ENCODE results near the gene TENM4. TPM values are rescaled to one million over a fixed set of nuclear protein-coding genes. Genes with fewer than 3 reads are reported as not detected.

Gene TENM4
- polyA plus RNA-seq, 3 donors from 2014 or later: not detected

DNA sequence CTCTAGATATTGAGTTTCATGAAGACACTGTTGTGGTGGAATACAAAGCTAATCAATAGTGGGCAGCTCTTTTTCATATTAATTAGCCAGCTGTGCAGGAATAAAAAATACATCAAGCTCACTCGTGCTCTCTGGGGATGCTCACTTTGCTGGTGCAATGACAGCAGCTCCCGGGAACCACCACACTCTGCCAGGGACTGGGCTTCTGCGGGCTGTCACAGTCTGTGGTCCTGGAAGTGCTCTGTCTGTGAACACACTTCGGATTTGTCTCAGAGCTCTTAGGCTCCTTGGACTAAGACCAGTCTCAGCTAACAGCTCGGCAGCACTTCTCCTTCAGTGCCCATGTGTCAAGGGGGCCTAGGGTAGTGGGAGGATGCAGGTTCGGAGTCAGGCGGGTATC is 393.5 kb downstream of the TENM4 start:
- no peak for DNase-seq
- no peaks in the 10 kb centered on the region for H3K4me1 Mint-ChIP-seq
- H3K27ac Mint-ChIP-seq: no peak overlapping the region
- H3K4me3 Mint-ChIP-seq: no peak overlapping the region
- peaks cover 0 to 1% (median 0%) of the 10 kb centered on the region in 6 donors for H3K9me3 Mint-ChIP-seq
- no peaks in the 10 kb centered on the region for H3K36me3 Mint-ChIP-seq
- peaks cover 0 to 6% (median 4%) of the 10 kb centered on the region in 3 donors for H3K27me3 Mint-ChIP-seq (ENCODE audit: low read depth in 3 of 3)

DNA sequence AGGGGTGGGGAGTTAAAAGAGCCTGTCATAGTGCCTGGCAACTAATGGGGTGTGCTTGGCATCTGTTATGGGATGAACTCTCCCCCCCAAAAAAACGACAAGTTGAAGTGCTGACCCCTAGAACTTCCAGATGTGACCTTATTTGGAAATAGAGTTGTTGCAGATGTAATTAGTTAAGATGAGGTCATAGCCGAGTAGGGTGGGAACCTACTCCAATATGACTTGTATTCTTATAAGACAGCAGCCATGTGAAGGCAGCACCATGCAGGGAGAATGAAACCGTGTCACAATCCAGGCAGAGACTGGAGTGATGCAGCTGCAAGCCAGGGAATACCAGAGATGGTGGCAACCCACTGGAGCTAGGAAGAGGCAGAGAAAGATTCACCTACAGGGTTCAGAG is 394.5 kb downstream of the TENM4 start:
- peaks cover 0 to 6% (median 4%) of the 10 kb centered on the region in 3 donors for H3K27me3 Mint-ChIP-seq (ENCODE audit: low read depth in 3 of 3)
- H3K4me3 Mint-ChIP-seq: no peak overlapping the region
- no peaks in the 10 kb centered on the region for H3K4me1 Mint-ChIP-seq
- no peak for DNase-seq
- H3K27ac Mint-ChIP-seq: no peak overlapping the region
- no peaks in the 10 kb centered on the region for H3K36me3 Mint-ChIP-seq
- peaks cover 0 to 1% (median 0%) of the 10 kb centered on the region in 6 donors for H3K9me3 Mint-ChIP-seq

DNA sequence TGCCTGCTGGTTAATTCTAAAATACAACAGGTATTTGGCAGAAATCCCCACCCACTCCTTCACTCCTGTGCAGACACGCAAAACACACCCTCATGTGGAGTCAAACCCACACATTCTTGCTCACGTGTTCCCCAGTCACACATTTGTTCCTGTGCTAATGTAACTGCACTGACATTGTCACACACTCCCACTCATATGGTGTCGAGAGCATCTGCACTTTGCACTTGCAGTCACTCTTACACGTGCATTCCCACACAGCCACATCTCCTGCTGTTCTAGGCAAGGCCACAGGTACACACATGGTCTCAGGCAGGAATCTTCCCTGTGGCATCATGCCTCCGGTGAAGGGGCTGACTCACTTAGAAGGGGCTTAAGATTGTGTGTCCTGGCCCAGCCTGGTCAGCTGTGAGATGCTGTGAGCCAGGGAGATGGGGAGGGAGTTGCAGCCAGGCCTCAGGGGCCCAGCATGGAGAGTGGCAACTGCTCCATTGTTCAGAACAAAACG is 395.0 kb downstream of the TENM4 start:
- Mint-ChIP-seq H3K9me3 (peaks cover 0 to 1% (median 0%) of the 10 kb centered on the region in 6 donors), H3K4me3 (no peak overlapping the region), H3K36me3 (no peaks in the 10 kb centered on the region), H3K27me3 (ENCODE audit: low read depth in 3 of 3) (peaks cover 0 to 6% (median 4%) of the 10 kb centered on the region in 3 donors), H3K27ac (no peak overlapping the region), H3K4me1 (no peaks in the 10 kb centered on the region)
- DNase-seq: no peak

DNA sequence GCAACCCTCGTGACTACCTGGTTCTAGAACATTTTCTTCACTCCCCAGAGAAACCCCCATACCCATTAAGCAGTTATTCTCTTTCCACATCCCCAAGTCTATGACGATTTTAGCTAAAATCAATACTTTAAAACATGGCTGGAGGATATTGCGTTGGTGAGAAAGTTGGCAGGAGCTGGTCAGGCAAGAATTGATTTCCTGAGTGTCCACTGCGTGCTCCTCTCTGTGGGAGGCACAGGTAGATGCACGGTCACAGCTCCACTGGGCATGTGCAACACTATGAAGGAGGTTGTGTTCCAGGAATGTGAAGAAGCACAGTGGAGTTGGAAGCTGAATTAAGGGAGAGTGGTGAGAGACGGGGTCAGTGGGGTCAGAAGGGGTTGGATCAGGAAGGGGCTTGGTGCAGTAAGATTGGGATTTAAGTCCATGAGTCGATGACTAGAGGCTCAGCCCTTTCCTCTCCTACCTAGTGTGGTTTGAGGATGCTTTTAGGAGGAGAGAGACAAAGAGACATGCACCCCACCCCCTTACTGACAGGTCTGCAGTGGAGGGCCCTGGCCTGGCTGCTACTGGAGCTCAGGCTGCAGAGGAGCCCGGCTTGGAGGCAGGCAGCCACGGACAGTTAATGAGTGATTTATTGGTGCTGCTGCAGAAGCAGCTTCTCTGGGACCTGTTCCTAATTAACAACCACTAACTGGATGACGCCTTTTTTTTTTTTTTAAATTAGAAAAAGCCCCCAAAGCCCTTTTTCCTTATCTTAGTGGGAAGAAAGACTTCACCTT is 395.6 kb downstream of the TENM4 start:
- Mint-ChIP-seq H3K4me3 (no peak overlapping the region), H3K4me1 (no peaks in the 10 kb centered on the region), H3K9me3 (peaks cover 0 to 1% (median 0%) of the 10 kb centered on the region in 6 donors), H3K36me3 (no peaks in the 10 kb centered on the region), H3K27ac (no peak overlapping the region), H3K27me3 (ENCODE audit: low read depth in 3 of 3) (peaks cover 0 to 6% (median 4%) of the 10 kb centered on the region in 3 donors)
- DNase-seq: no peak

DNA sequence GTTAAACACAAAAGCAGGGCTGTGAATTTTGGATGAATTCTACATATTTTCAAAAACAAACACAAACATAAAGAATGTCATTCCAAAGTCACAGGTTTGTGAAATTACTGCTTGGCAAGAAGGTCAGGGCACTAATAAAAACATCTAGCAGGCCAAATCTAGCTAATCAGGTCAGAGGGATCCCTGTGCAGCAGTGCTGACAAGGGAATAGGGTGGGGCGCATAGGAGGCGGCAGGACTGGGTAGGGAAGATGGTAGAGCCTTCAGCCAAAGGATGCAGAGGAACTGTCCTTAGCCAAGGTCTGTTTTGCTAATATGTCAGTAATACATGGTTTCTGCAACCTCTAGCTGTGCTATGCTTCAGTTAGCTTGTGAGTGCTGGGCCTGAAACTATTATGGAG is 396.6 kb downstream of the TENM4 start:
- Mint-ChIP-seq H3K36me3 (no peaks in the 10 kb centered on the region), H3K27ac (no peak overlapping the region), H3K9me3 (peaks cover 0 to 1% (median 0%) of the 10 kb centered on the region in 6 donors), H3K4me1 (no peaks in the 10 kb centered on the region), H3K27me3 (ENCODE audit: low read depth in 3 of 3) (peaks cover 0 to 8% (median 5%) of the 10 kb centered on the region in 3 donors), H3K4me3 (no peak overlapping the region)
- DNase-seq: no peak

DNA sequence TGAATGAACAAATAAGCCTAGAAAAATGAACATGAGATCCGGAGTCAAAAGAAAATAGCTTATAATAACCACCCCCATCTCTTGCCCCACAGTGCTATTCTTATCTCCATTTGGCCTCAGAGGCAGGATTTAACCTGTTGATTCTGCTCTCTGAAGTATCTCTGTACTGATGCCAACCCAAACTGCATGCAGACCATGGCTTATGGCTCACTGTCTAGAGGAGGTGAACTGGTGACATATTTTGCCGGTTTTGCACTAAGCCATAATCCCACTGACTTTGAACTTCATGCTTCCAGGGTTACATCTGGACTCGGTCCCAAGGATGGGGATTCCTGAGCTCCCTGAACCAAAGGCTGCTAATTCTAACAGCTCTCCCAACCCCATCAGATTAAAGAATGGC is 397.1 kb downstream of the TENM4 start:
- Mint-ChIP-seq H3K27me3 (ENCODE audit: low read depth in 3 of 3) (peaks cover 0 to 8% (median 2%) of the 10 kb centered on the region in 3 donors), H3K36me3 (no peaks in the 10 kb centered on the region), H3K27ac (no peak overlapping the region)

DNA sequence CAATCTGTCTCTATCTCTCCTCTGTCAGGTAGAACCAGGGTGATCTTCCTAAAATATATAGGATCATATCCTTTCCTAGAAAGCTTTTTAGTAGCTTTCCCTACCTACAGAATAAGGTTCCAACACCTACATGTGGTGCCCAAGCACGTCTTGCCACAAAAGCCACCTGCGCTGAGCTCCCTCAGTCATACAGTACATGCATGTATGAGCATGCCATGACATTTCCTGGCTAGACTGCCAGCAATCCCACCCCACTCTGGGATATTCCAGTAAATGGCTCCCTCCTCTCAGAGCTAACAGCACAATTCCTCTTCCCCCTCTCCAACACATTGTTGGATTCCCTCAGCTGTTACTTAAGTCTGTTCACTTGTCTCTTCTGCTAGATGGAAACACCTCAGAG is 398.0 kb downstream of the TENM4 start:
- no peaks in the 10 kb centered on the region for H3K36me3 Mint-ChIP-seq

More for the DNA sequence above, 397.1 kb downstream of the TENM4 start:
- no peak overlapping the region for H3K4me3 Mint-ChIP-seq
- DNase-seq: no peak
- no peaks in the 10 kb centered on the region for H3K4me1 Mint-ChIP-seq
- peaks cover 0 to 1% (median 0%) of the 10 kb centered on the region in 6 donors for H3K9me3 Mint-ChIP-seq

DNA sequence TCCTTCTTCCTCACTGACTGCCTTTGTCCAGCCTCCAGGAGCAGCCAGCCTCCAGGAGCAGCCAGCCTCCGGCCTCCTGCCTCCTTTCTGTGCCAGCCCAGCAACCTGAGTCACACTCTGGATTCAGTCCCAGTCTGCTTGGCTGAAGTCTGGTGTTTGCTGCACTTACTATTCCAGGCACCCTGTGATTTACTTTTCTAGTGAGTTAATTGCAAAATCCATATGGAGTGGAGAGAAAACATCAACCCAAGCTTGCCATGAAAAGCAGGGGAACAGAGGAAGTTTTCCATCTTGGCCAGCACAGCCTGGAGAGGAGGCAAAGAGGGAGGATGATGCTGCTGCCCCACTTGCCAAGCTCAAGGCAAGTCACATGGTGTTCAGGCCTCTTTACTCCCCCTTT is 400.5 kb downstream of the TENM4 start:
- Mint-ChIP-seq H3K4me1 (no peaks in the 10 kb centered on the region), H3K27me3 (ENCODE audit: low read depth in 3 of 3) (peaks cover 2 to 11% (median 3%) of the 10 kb centered on the region in 3 donors), H3K36me3 (no peaks in the 10 kb centered on the region), H3K4me3 (no peak overlapping the region), H3K27ac (no peak overlapping the region), H3K9me3 (peaks cover 0 to 4% (median 0%) of the 10 kb centered on the region in 6 donors)
- no peak for DNase-seq

More for the DNA sequence above, 398.0 kb downstream of the TENM4 start:
- peaks cover 0 to 1% (median 0%) of the 10 kb centered on the region in 6 donors for H3K9me3 Mint-ChIP-seq
- H3K27me3 Mint-ChIP-seq (ENCODE audit: low read depth in 3 of 3): peaks cover under 1 to 8% (median 2%) of the 10 kb centered on the region in 3 donors
- no peak overlapping the region for H3K4me3 Mint-ChIP-seq
- no peak overlapping the region for H3K27ac Mint-ChIP-seq
- H3K4me1 Mint-ChIP-seq: no peaks in the 10 kb centered on the region
- DNase-seq: no peak

DNA sequence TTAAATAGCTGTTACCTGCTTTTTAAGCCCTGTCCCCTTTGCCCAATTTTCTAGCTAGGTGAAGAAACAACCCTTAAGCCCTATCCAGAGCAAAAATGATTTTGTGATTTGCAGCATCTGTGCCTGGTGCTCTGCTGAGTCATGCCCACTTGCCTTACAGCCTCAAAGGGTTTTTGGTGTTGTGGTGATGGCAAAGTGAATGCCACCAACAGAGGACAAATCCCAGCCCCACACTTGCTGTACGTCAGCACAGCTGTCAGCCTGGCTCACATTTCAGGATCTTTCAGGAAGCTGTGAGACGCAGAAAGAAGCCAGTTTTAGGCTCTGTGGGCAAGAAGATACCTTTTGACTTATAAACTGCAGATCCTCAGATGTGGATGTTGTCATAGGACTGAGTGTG is 401.7 kb downstream of the TENM4 start:
- Mint-ChIP-seq H3K27me3 (ENCODE audit: low read depth in 3 of 3) (peaks cover 2 to 11% (median 3%) of the 10 kb centered on the region in 3 donors), H3K27ac (no peak overlapping the region), H3K4me1 (no peaks in the 10 kb centered on the region), H3K9me3 (peaks cover 0 to 4% (median 0%) of the 10 kb centered on the region in 6 donors), H3K4me3 (no peak overlapping the region), H3K36me3 (no peaks in the 10 kb centered on the region)
- no peak for DNase-seq

DNA sequence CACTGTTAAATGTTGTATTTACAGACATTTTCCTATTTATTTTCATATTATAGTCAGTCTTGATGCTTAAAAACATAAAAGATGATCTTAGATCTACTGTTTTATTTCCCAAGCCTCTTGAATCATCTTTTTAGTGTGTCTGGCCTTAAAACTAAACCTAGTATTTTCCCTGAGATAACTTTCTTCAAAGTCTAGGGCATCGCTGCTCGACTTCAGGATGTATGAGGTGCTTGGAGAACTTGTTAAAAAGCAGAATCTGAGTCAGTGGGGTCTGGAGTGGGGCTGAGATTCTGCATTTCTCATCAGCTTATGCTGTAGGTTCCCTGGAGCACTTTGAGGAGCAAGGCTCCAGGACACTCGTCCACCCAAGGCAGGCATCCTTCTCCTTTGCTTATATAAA is 404.9 kb downstream of the TENM4 start:
- no peak overlapping the region for H3K27ac Mint-ChIP-seq
- peaks cover 0 to 3% (median 0%) of the 10 kb centered on the region in 6 donors for H3K9me3 Mint-ChIP-seq
- DNase-seq: no peak
- no peaks in the 10 kb centered on the region for H3K36me3 Mint-ChIP-seq
- H3K27me3 Mint-ChIP-seq (ENCODE audit: low read depth in 3 of 3): peaks cover 3 to 9% (median 7%) of the 10 kb centered on the region in 3 donors
- no peaks in the 10 kb centered on the region for H3K4me1 Mint-ChIP-seq
- no peak overlapping the region for H3K4me3 Mint-ChIP-seq

DNA sequence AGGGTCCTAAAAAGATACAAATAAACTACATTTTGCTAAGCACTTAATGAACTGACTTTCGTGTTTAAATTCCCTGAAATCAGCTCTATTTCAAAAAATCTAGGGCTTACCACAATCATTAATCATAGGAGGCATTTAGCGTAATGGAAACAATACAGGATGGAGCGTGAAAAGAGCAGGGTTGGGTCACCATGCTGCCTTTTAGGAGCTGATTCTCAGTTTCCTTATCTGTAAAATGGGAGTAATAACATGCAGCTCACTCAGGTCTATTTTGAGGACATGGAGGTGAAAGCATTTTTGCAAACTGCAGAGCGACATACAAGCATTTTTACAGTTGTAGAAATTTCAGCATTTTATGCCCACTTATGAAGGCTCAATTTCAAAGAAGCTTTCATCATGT is 407.0 kb downstream of the TENM4 start:
- Mint-ChIP-seq H3K4me1 (no peaks in the 10 kb centered on the region), H3K9me3 (peaks cover 0 to 5% (median 0%) of the 10 kb centered on the region in 6 donors), H3K27me3 (ENCODE audit: low read depth in 3 of 3) (peaks cover 3 to 16% (median 5%) of the 10 kb centered on the region in 3 donors), H3K27ac (no peak overlapping the region), H3K4me3 (no peak overlapping the region), H3K36me3 (no peaks in the 10 kb centered on the region)
- no peak for DNase-seq

DNA sequence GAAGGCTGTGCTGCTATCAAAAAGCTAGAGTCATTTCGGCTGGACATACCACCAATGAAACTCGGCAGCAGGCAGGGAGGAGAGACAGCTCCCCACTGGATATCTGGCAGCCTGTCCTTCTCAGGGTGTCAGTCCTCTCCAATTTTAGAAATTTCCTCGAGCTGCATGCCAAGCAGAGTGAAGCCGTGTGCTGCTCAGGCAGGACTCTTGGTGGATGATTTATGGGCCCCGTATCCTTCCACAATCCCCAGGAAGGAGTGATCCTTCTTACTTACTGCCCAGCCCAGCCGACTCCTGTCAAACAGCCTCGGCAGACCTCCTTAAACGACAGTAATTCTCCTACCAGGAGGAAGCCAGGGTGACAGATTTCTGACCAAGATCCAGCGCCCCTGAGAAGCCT is 410.4 kb downstream of the TENM4 start:
- Mint-ChIP-seq H3K36me3 (no peaks in the 10 kb centered on the region), H3K4me1 (peaks cover 9% of the 10 kb centered on the region in 2 donors), H3K9me3 (peaks cover 0 to 16% (median 4%) of the 10 kb centered on the region in 6 donors), H3K27me3 (ENCODE audit: low read depth in 3 of 3) (peaks cover 5 to 16% (median 7%) of the 10 kb centered on the region in 3 donors), H3K4me3 (no peak overlapping the region), H3K27ac (no peak overlapping the region)
- no peak for DNase-seq

DNA sequence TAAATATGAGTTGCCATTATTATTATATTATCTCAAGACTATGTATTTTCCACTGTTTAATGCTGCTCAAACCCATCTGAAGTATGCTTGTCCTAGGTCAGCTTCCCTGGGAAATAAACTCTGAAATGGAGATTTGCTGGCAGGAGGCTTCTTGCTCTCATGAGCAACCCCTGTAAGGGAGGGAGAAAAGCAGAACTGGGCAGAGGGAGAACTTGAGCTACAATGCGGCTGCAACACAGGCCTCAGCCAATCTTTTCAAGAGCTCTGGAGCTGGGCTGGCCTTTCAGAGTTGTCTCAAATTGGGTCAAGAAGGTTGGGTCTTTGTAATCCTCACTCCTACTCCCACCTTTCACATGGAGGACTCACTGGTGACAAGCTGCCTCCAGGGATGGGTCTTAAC is 412.6 kb downstream of the TENM4 start:
- H3K27ac Mint-ChIP-seq: no peak overlapping the region
- no peaks in the 10 kb centered on the region for H3K36me3 Mint-ChIP-seq
- peaks cover 5 to 16% (median 9%) of the 10 kb centered on the region in 3 donors for H3K27me3 Mint-ChIP-seq (ENCODE audit: low read depth in 3 of 3)
- H3K4me1 Mint-ChIP-seq: peaks cover 9% of the 10 kb centered on the region in 2 donors
- DNase-seq: no peak
- H3K9me3 Mint-ChIP-seq: peaks cover 0 to 17% (median 4%) of the 10 kb centered on the region in 6 donors
- no peak overlapping the region for H3K4me3 Mint-ChIP-seq

DNA sequence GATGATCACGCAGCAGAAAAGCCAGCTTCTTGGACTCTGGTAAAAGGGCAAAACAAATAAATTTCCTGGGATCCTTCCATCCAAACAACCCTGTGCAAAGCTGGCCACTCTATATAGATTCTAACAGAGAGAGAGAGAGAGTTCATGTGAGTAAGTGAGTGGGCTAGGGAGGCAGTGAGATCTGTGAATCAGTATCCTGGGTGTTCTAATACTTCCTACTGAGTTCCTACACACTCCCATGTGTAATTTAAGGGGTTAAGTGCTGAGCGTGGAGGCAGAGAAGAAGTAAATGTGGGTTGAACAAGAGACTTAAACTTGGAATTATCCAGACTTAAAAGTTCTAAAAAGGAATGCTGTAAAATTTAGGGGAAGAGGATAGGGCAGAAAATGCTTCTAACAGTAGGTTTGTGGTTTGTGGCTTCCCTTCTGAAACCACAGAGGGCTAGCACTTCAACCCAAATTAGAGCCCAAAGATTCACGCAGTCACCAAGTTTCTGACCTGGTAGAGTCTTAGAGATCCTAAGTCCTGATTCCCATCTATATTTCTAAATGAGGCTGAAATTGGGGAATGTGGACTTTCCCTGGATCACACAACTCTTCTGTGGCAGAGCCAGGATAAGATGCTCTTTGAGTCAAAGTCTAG is 413.9 kb downstream of the TENM4 start:
- Mint-ChIP-seq H3K27me3 (ENCODE audit: low read depth in 3 of 3) (peaks cover 9 to 19% (median 9%) of the 10 kb centered on the region in 3 donors), H3K36me3 (no peaks in the 10 kb centered on the region), H3K9me3 (peaks cover 0 to 17% (median 4%) of the 10 kb centered on the region in 6 donors), H3K4me1 (peaks cover 9% of the 10 kb centered on the region in 2 donors), H3K4me3 (no peak overlapping the region), H3K27ac (no peak overlapping the region)
- DNase-seq: no peak

Data from immature natural killer cell (primary cell).